Sigmoid colon (tissue), 7 donors: ENCODE measurements around the gene DNAH17. TPM values are rescaled to one million over a fixed set of nuclear protein-coding genes. Genes with fewer than 3 reads are reported as not detected.

Experiments used
- DNase-seq: peaks from one replicate; pipeline ENCODE4 v3.0.0-alpha.2; 2019
- H3K27ac ChIP-seq, 4 donors: fragments of 200-600 bp; sonication (generic); one replicate each; pipeline ENCODE4 v1.5.1; 2016 to 2019; ENCODE audit warnings: mild to moderate bottlenecking in 1 of 4
- H3K27me3 ChIP-seq, 3 donors: fragments of 200-600 bp; sonication (generic); one replicate each; pipeline ENCODE4 v1.5.1; 2019; ENCODE audit warnings: mild to moderate bottlenecking in 1 of 3
- H3K36me3 ChIP-seq, 4 donors: fragments of 200-600 bp; sonication (generic); one replicate each; pipeline ENCODE4 v1.5.1; 2016 to 2019
- H3K4me1 ChIP-seq, 4 donors: fragments of 200-600 bp; sonication (generic); one replicate each; pipeline ENCODE4 v1.5.1; 2017 to 2019
- H3K4me3 ChIP-seq, 4 donors: fragments of 200-600 bp; sonication (generic); one replicate each; pipeline ENCODE4 v1.5.1; 2017 to 2019; ENCODE audit warnings: mild to moderate bottlenecking in 2 of 4, moderate library complexity in 1 of 4
- H3K9me3 ChIP-seq, 4 donors: fragments of 200-600 bp in 3 of 4; sonication (generic) in 3 of 4; one replicate each; pipeline versions ENCODE4 v1.5.1 to v1.6.1; 2013 to 2019
- CTCF ChIP-seq, 4 experiments: fragments of 450-650 bp in 3 of 4; fragments of 200-600 bp in 1 of 4; IDR thresholded peaks; one replicate each; pipeline ENCODE4 v1.5.1; 2016 to 2019; ENCODE audit warnings: antibody characterized with exemption in 4 of 4, mild to moderate bottlenecking in 3 of 4, moderate library complexity in 2 of 4
- EP300 ChIP-seq, 4 donors: sonication (generic); formaldehyde crosslinking; IDR thresholded peaks; one replicate each; pipeline ENCODE4 v1.6.1; 2017; ENCODE audit warnings: antibody characterized with exemption in 4 of 4
- POLR2A ChIP-seq, 2 donors: fragments of 450-650 bp; IDR thresholded peaks; one replicate each; pipeline ENCODE4 v1.6.1; 2016; ENCODE audit warnings: antibody characterized with exemption in 2 of 2, mild to moderate bottlenecking in 2 of 2, moderate library complexity in 2 of 2
- POLR2AphosphoS5 ChIP-seq, 4 donors: sonication (generic); formaldehyde crosslinking; IDR thresholded peaks; one replicate each; pipeline ENCODE4 v1.6.1; 2017; ENCODE audit warnings: antibody characterized with exemption in 4 of 4
- WGBS, 2 donors: extraction: QIAGEN DNeasy Blood & Tissue Kit; methylation state at CpG; one replicate each; pipeline ENCODE4 v1.1.7; 2013; 5-methylcytosine and 5-hydroxymethylcytosine counted together
- intact Hi-C: fragments of 100-400 bp; cut with DNase I; formaldehyde crosslinking; loops from one replicate; pipeline ENCODE4 v1.15.1; 2023
- polyA plus RNA-seq, 3 donors: library from polyadenylated mRNA; stranded (reverse); fragments of 200-250 nt; gene quantifications; one replicate each; pipeline ENCODE4 v1.2.3, GENCODE V29; 2013
- total RNA-seq, 4 donors: library from RNA; depleted of rRNA; stranded (reverse); fragments of >200 nt; gene quantifications; one replicate each; pipeline ENCODE4 v1.1.0, GENCODE V29; 2016
- donor health status: healthy with polysubstance abuse.
- donor health status: Bipolar disorder and iron deficiency.
- donor health status: healthy.

DNAH17 gene
- total and polyA plus RNA-seq, 7 donors: 0.07 to 0.68 (median 0.26) TPM; not detected in 3

DNA sequence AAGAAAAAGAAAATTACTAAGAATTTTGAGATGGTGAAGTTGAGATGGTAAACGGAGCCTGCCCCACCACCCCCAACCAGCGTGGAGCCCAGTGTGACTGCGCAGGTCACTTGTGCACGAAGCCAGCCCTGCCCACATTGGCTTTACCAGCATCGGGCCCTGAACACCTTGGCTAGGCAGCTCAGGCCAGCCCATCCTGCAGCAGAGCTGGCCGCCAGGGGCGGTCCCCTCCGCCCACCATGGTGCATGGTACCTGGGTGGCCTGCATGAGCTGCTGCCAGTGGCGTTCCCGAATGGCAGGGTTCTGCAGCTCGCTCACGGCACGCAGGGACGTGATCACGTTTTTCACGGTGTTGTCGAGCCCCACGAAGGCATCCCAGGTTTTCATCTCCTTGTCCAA, 62.7 kb downstream of the DNAH17 start:
- Histone ChIP-seq H3K36me3 (no peaks in the 10 kb centered on the region), H3K9me3 (no peaks in the 10 kb centered on the region), H3K4me1 (peaks cover 0 to 14% (median 11%) of the 10 kb centered on the region in 4 donors), H3K4me3 (no peak overlapping the region), H3K27me3 (no peaks in the 10 kb centered on the region), H3K27ac (no peak overlapping the region)
- TF ChIP-seq POLR2A (IDR thresholded peaks at IDR 0.05) (no peak), POLR2AphosphoS5 (IDR thresholded peaks at IDR 0.05) (no peak), EP300 (IDR thresholded peaks at IDR 0.05) (no peak), CTCF (IDR thresholded peaks at IDR 0.05) (no peak)
- DNase-seq: no peak
- 92 to 94% methylated on average over 18 of the region's 18 CpGs for WGBS, 2 donors
- intact Hi-C loops: no loop called here

GRCh38 chr17:78512976-78513375, 64.2 kb downstream of the DNAH17 start:
- TF ChIP-seq POLR2A (IDR thresholded peaks at IDR 0.05): no peak
- TF ChIP-seq CTCF (IDR thresholded peaks at IDR 0.05): no peak
- TF ChIP-seq EP300 (IDR thresholded peaks at IDR 0.05): no peak
- no peak for TF ChIP-seq POLR2AphosphoS5 (IDR thresholded peaks at IDR 0.05)
- Histone ChIP-seq H3K4me1 (peaks cover 0 to 13% (median 10%) of the 10 kb centered on the region in 4 donors), H3K4me3 (no peak overlapping the region), H3K27me3 (no peaks in the 10 kb centered on the region), H3K9me3 (no peaks in the 10 kb centered on the region), H3K27ac (no peak overlapping the region), H3K36me3 (no peaks in the 10 kb centered on the region)
- no peak for DNase-seq
- WGBS, 2 donors: 74 to 78% methylated on average over 4 of the region's 4 CpGs
- intact Hi-C loops: no loop called here

GRCh38 chr17:78510141-78511075, 66.8 kb downstream of the DNAH17 start:
- intact Hi-C loops: no loop called here
- no peak overlapping the region for H3K4me3 ChIP-seq
- no peaks in the 10 kb centered on the region for H3K4me1 ChIP-seq
- H3K36me3 ChIP-seq: no peaks in the 10 kb centered on the region
- no peaks in the 10 kb centered on the region for H3K9me3 ChIP-seq
- WGBS, 2 donors: 89 to 90% methylated on average over 28 of the region's 28 CpGs
- no peak overlapping the region for H3K27ac ChIP-seq
- TF ChIP-seq EP300 (IDR thresholded peaks at IDR 0.05): no peak
- TF ChIP-seq POLR2AphosphoS5 (IDR thresholded peaks at IDR 0.05): no peak
- TF ChIP-seq CTCF (IDR thresholded peaks at IDR 0.05): no peak
- no peak for TF ChIP-seq POLR2A (IDR thresholded peaks at IDR 0.05)
- H3K27me3 ChIP-seq: no peaks in the 10 kb centered on the region
- DNase-seq: no peak

- WGBS, 2 donors: 94 to 96% methylated on average over 11 of the region's 11 CpGs
Measured at GRCh38 chr17:78507526-78507925, 69.7 kb downstream of the DNAH17 start.

More at GRCh38 chr17:78507526-78507925, 69.7 kb downstream of the DNAH17 start:
- no peaks in the 10 kb centered on the region for H3K4me1 ChIP-seq
- H3K4me3 ChIP-seq: no peak overlapping the region
- no peak overlapping the region for H3K27ac ChIP-seq
- H3K9me3 ChIP-seq: no peaks in the 10 kb centered on the region
- DNase-seq: no peak
- H3K27me3 ChIP-seq: no peaks in the 10 kb centered on the region
- H3K36me3 ChIP-seq: no peaks in the 10 kb centered on the region
- no peak for TF ChIP-seq POLR2A (IDR thresholded peaks at IDR 0.05)
- TF ChIP-seq POLR2AphosphoS5 (IDR thresholded peaks at IDR 0.05): no peak
- no peak for TF ChIP-seq EP300 (IDR thresholded peaks at IDR 0.05)
- no peak for TF ChIP-seq CTCF (IDR thresholded peaks at IDR 0.05)
- intact Hi-C loops: no loop called here
